ENCODE measurements around the gene ITPR1.

ITPR1 gene

DNA sequence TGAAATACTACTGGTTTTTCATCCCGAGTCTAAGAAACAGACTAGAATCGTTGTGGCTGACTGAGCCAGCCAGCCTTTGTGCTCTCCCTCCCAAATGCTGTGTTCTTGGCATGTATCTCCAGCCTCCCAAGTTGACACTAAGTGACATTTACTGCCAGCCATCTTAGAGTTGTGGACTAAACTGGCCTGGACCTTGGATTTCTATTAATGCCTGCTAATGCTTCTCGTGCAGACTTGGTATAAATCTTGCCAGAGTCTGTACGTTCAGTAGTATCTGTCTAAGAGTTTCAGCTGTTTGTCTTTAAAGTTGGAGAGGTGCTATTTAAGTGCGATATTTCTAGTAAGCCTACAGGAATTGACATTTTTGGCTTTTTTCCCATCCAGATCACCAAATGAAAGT, 319.4 kb downstream of the ITPR1 start:
- CTCF ChIA-PET: interaction anchor here (0.6 kb wide), 1 partner anchor 233 kb away, joined by 3 read pairs; no protein-coding TSS in a partner anchor
- TF ChIP-seq TARDBP (IDR thresholded peaks at IDR 0.05) (no peak), FOXM1 (IDR thresholded peaks at IDR 0.05; ENCODE audit: borderline replicate concordance) (no peak), SUZ12 (IDR thresholded peaks at IDR 0.05) (no peak), FOXA1 (IDR thresholded peaks at IDR 0.05) (no peak), ZNF384 (IDR thresholded peaks at IDR 0.05) (no peak), HDGF (IDR thresholded peaks at IDR 0.05; ENCODE audit: borderline replicate concordance) (no peak), NFRKB (IDR thresholded peaks at IDR 0.05) (no peak), ARNT (IDR thresholded peaks at IDR 0.05) (no peak), CTBP1 (IDR thresholded peaks at IDR 0.05; ENCODE audit: borderline replicate concordance) (no peak), L3MBTL2 (conservative IDR thresholded peaks at IDR 0.05) (no peak), ELF4 (IDR thresholded peaks at IDR 0.05) (no peak), BHLHE40 (IDR thresholded peaks at IDR 0.05; ENCODE audit: borderline replicate concordance) (no peak), LEF1 (IDR thresholded peaks at IDR 0.05; ENCODE audit: borderline replicate concordance) (no peak), SP1 (IDR thresholded peaks at IDR 0.05) (no peak)
- no peak for DNase-seq (ENCODE audit: extremely low spot score)
- POLR2A ChIA-PET: no interaction called here

DNA sequence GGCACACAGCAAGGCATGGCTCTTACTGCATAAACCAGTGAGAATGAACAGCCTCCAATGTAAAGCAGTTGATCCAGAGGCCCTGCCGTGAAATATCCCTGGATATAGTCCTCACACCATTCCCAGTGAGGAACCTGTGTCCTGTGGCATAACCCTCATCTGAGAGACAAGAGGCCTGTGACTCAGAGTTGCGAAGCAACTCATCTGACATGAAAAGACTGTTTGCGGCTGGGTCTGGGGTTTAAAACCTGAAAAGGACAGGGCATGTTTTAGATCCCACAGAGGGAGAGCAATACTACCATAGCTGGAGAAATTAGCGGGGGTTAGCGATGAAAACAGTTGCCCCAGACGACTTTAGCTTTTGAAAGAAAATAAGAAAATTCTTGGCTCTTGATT, 320.8 kb downstream of the ITPR1 start:
- DNase-seq (ENCODE audit: extremely low spot score): no peak
- no peak for TF ChIP-seq L3MBTL2 (conservative IDR thresholded peaks at IDR 0.05)
- TF ChIP-seq LEF1 (IDR thresholded peaks at IDR 0.05; ENCODE audit: borderline replicate concordance): no peak
- TF ChIP-seq BHLHE40 (IDR thresholded peaks at IDR 0.05; ENCODE audit: borderline replicate concordance): no peak
- no peak for TF ChIP-seq SP1 (IDR thresholded peaks at IDR 0.05)
- TF ChIP-seq ELF4 (IDR thresholded peaks at IDR 0.05): no peak
- no peak for TF ChIP-seq NFRKB (IDR thresholded peaks at IDR 0.05)
- TF ChIP-seq ARNT (IDR thresholded peaks at IDR 0.05): no peak
- TF ChIP-seq HDGF (IDR thresholded peaks at IDR 0.05; ENCODE audit: borderline replicate concordance): no peak
- no peak for TF ChIP-seq CTBP1 (IDR thresholded peaks at IDR 0.05; ENCODE audit: borderline replicate concordance)
- no peak for TF ChIP-seq TARDBP (IDR thresholded peaks at IDR 0.05)
- no peak for TF ChIP-seq ZNF384 (IDR thresholded peaks at IDR 0.05)
- ChIA-PET CTCF (no interaction called here), POLR2A (no interaction called here)

DNA sequence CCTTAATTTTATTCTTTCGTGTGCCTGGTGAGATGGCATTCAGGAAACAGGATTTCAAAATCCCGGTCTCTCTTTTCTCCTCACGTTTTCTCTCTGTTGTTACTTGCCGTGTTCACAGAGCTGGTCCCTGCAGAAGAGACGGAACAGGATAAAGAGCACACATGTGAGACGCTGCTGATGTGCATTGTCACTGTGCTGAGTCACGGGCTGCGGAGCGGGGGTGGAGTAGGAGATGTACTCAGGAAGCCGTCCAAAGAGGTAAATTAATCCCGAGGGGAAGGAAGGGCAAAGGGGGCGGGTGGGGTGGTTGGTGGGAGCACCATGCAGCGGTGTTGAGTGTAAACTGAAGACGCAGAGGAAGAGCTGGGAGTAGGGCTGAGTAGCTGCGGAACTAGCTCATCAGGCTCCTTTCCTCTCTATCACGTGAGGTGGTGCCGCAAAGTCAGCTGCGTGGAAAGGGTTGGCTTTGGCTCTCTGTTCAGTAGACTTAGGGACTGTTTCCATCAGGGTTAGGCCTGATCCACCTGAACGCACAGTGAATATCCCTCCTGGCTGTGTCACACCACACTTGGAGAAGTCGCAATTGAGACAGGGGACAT, 321.3 kb downstream of the ITPR1 start:
- POLR2A ChIA-PET: no interaction called here
- CTCF ChIA-PET: no interaction called here
- DNase-seq (ENCODE audit: extremely low spot score): no peak
- TF ChIP-seq TARDBP (IDR thresholded peaks at IDR 0.05): no peak
- TF ChIP-seq LEF1 (IDR thresholded peaks at IDR 0.05; ENCODE audit: borderline replicate concordance): no peak
- no peak for TF ChIP-seq CTBP1 (IDR thresholded peaks at IDR 0.05; ENCODE audit: borderline replicate concordance)
- TF ChIP-seq L3MBTL2 (conservative IDR thresholded peaks at IDR 0.05): no peak
- no peak for TF ChIP-seq FOXM1 (IDR thresholded peaks at IDR 0.05; ENCODE audit: borderline replicate concordance)
- TF ChIP-seq ELF4 (IDR thresholded peaks at IDR 0.05): no peak
- TF ChIP-seq, protein P1, sequence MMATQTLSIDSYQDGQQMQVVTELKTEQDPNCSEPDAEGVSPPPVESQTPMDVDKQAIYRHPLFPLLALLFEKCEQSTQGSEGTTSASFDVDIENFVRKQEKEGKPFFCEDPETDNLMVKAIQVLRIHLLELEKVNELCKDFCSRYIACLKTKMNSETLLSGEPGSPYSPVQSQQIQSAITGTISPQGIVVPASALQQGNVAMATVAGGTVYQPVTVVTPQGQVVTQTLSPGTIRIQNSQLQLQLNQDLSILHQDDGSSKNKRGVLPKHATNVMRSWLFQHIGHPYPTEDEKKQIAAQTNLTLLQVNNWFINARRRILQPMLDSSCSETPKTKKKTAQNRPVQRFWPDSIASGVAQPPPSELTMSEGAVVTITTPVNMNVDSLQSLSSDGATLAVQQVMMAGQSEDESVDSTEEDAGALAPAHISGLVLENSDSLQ (IDR thresholded peaks at IDR 0.05): no peak
- TF ChIP-seq HDGF (IDR thresholded peaks at IDR 0.05; ENCODE audit: borderline replicate concordance): no peak
- no peak for TF ChIP-seq NFRKB (IDR thresholded peaks at IDR 0.05)
- no peak for TF ChIP-seq ARNT (IDR thresholded peaks at IDR 0.05)
- TF ChIP-seq SP1 (IDR thresholded peaks at IDR 0.05): no peak
- no peak for TF ChIP-seq SUZ12 (IDR thresholded peaks at IDR 0.05)
- no peak for TF ChIP-seq BHLHE40 (IDR thresholded peaks at IDR 0.05; ENCODE audit: borderline replicate concordance)
- TF ChIP-seq ZNF384 (IDR thresholded peaks at IDR 0.05): no peak
- no peak for TF ChIP-seq FOXK2 (IDR thresholded peaks at IDR 0.05)
- TF ChIP-seq FOXA1 (IDR thresholded peaks at IDR 0.05): no peak

DNA sequence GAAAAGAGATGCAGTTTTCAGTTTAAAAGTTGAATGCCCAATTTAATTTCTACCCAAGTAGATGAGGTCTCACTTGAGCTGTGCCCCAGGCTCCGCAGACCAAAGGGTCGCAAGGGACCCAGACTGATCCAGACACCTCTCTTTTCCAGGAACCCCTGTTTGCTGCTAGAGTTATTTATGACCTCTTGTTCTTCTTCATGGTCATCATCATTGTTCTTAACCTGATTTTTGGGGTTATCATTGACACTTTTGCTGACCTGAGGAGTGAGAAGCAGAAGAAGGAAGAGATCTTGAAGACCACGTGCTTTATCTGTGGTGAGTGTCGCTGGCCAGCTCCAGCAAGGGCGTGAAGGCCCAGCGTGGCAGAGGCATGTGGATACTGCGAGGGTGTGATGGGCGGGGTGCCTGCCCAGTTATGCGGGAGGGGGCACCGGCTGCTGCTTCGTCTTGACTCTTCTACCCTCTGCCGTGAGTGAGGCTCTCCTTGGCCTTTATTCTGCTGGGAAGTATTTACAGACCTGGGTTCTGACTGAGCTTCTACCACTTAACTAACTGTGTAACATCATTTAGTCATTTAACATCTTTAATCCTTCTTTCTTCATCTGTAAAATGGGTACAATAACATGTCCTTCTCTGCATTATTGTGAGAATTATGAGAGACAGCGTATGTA, 321.9 kb downstream of the ITPR1 start:
- CTCF ChIA-PET: no interaction called here
- TF ChIP-seq HDGF (IDR thresholded peaks at IDR 0.05; ENCODE audit: borderline replicate concordance) (no peak), ELF4 (IDR thresholded peaks at IDR 0.05) (no peak), TARDBP (IDR thresholded peaks at IDR 0.05) (no peak), LEF1 (IDR thresholded peaks at IDR 0.05; ENCODE audit: borderline replicate concordance) (no peak), CTBP1 (IDR thresholded peaks at IDR 0.05; ENCODE audit: borderline replicate concordance) (no peak), L3MBTL2 (conservative IDR thresholded peaks at IDR 0.05) (no peak), BHLHE40 (IDR thresholded peaks at IDR 0.05; ENCODE audit: borderline replicate concordance) (no peak), ZNF384 (IDR thresholded peaks at IDR 0.05) (no peak), FOXM1 (IDR thresholded peaks at IDR 0.05; ENCODE audit: borderline replicate concordance) (no peak)
- TF ChIP-seq, protein P1 (IDR thresholded peaks at IDR 0.05): no peak
- DNase-seq (ENCODE audit: extremely low spot score): no peak
- POLR2A ChIA-PET: no interaction called here

DNA sequence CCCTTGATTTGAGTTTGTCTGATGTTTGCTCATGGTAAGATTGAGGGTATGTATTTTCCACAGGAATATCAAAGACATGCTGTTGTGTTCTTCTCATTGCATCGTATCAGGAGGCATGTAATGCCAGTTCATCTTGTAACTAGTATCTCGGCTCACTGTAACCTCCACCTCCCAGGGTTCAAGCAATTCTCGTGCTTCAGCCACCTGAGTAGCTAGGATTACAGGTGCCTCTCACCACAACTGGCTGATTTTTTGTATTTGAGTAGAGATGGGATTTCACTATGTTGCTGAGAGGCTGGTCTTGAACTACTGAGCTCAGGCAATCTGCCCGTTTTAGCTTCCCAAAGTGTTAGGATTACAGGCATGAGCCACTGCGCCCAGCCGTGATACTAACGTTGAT, 323.2 kb downstream of the ITPR1 start:
- ChIA-PET CTCF (no interaction called here), POLR2A (no interaction called here)
- DNase-seq (ENCODE audit: extremely low spot score): no peak
- no peak for TF ChIP-seq LEF1 (IDR thresholded peaks at IDR 0.05; ENCODE audit: borderline replicate concordance)

DNA sequence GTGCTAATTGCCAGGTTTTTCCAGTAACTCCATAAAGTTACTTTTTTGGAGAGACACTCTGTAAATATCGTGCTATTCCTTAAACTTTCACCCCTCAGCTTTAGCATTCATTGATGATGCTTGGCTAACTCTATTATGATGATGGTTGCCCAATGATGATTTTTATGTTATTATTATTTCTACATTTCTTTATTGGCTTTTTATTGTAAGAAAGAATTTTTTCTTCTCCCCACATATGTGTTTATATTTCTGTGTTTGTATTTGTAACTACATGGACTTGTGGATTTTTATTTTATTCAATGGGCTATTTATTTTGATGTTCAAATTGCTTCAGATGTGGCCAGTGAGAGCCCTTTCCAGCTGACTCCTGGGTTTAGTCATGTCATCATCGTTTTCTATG, 323.6 kb downstream of the ITPR1 start:
- CTCF ChIA-PET: no interaction called here
- no peak for DNase-seq (ENCODE audit: extremely low spot score)
- TF ChIP-seq ZNF384 (IDR thresholded peaks at IDR 0.05): no peak
- TF ChIP-seq CTBP1 (IDR thresholded peaks at IDR 0.05; ENCODE audit: borderline replicate concordance): no peak
- TF ChIP-seq LEF1 (IDR thresholded peaks at IDR 0.05; ENCODE audit: borderline replicate concordance): no peak
- POLR2A ChIA-PET: no interaction called here

DNA sequence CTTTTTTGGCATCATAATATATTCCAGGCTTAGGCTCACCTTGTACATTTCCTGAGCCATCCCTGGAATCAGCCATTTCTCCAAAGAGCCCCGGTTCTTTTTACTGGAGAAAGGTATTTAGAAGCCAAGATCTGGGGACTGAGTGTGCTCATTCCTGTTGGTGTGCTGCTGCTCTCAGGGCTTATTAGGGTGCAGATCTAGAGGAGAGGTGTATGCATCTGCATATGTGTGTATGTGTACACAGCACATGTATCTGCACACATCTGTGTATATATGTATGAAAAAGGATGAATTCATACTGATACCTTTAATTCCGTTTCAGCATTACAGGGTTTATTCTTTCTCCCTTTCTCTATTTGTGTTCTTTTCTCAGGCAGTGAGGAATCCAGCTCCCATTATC, 324.0 kb downstream of the ITPR1 start:
- CTCF ChIA-PET: no interaction called here
- POLR2A ChIA-PET: no interaction called here
- DNase-seq (ENCODE audit: extremely low spot score): no peak
- TF ChIP-seq HDGF (IDR thresholded peaks at IDR 0.05; ENCODE audit: borderline replicate concordance) (no peak), ZNF384 (IDR thresholded peaks at IDR 0.05) (no peak), BHLHE40 (IDR thresholded peaks at IDR 0.05; ENCODE audit: borderline replicate concordance) (no peak), CTBP1 (IDR thresholded peaks at IDR 0.05; ENCODE audit: borderline replicate concordance) (no peak), FOXK2 (IDR thresholded peaks at IDR 0.05) (no peak), ARNT (IDR thresholded peaks at IDR 0.05) (no peak), FOXM1 (IDR thresholded peaks at IDR 0.05; ENCODE audit: borderline replicate concordance) (no peak), SUZ12 (IDR thresholded peaks at IDR 0.05) (no peak), FOXA1 (IDR thresholded peaks at IDR 0.05) (no peak), TARDBP (IDR thresholded peaks at IDR 0.05) (no peak), LEF1 (IDR thresholded peaks at IDR 0.05; ENCODE audit: borderline replicate concordance) (no peak), NFRKB (IDR thresholded peaks at IDR 0.05) (no peak), ELF4 (IDR thresholded peaks at IDR 0.05) (no peak), L3MBTL2 (conservative IDR thresholded peaks at IDR 0.05) (no peak)
- TF ChIP-seq, protein P1 (IDR thresholded peaks at IDR 0.05): no peak

Data from HEK293T (cell line).